Pulmonary artery endothelial cell (primary cell): ENCODE measurements around the gene KDM3B. TPM values are rescaled to one million over a fixed set of nuclear protein-coding genes. Genes with fewer than 3 reads are reported as not detected.

Experiments used
- DNase-seq: peaks from one replicate; pipeline ENCODE4 v3.0.0-alpha.2; 2011; ENCODE audit warnings: low read depth, low spot score
- total RNA-seq: library from RNA; depleted of rRNA; stranded (reverse); fragments of >200 nt; gene quantifications from 2 replicates; pipeline ENCODE4 v1.2.3, GENCODE V29; 2014

Gene KDM3B
- total RNA-seq, 1 donor from 2014 or later: 52.0 TPM

DNA sequence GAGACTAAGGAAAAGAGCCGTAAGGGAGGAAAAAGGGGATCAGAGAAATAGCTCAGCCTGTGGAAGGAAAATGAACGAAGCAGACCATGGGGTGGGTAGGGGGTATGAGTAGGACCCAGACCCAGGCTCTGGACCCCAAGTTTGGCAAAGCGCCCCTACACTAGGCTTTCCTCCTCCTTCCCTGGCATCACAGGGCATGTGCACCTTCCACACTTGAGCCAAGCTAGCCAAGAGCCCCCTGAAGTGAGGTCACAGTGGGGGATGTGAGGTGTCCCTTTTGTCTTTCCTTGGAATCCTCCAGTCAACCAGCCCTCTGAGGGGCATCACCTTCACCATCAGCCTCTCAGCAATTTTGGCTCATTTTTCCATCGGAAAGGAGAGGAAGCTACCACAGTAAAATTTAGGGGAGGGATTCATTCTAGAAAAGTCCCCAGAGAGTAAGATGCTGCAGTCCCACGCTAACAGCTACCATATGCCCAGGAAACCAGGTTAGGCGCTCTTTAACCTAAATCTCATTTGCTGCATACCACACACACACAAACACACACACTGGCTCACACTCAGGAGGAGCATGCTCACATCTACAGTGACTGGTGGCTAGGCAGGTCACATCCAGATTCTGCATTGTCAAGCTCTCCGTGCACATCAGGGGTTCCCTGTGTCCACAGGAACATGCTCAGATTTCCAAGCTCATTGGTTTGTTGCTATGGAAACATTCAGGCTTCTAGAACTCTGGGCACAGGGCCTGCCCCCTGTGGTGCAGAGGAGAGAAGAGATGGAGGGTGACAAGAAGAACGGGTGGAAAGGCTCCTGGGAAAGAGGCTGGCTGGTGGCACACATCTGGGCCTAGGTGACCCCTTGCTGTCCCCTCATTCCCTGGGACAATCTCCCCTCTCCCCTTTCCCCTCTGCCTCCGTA lies 96.3 kb downstream of the KDM3B start:
- DNase-seq: no peak

DNA sequence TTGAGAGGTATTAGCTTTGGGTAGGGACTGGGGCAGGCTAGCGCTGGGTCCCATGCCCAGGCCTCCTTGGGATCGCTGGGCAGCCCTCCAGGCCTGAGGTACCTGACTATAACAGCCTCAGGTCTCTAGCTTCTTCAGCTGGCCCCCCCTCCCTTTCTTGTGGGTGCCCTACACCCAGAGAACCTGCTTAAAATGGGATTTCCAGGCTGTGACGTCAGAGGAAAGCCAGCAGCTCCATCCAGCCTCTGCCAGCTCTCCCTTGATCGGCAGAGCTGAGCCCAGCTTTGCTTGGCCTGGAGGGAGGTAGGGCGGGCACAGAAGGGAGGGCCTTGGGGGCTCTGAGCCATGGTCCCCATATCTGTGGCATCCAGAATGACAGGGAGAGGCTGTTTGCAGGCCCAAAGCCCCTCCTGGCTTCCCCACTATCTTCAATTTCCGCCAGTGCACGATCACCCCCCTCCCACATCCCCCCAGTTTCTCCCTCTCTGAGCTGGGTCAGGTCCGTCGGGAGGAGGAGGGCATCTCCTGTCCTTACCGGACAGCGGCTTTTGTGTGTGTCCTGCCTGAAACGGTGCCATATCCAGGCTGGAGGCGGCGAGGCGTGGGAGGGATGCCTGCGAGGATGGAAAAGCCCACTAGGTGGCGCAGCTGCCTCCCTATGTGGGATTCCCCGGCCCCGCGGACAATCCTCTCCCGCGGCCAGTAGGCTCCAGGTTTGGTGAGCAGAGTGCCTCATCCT lies 97.2 kb downstream of the KDM3B start:
- DNase-seq: peak; percentile 35

DNA sequence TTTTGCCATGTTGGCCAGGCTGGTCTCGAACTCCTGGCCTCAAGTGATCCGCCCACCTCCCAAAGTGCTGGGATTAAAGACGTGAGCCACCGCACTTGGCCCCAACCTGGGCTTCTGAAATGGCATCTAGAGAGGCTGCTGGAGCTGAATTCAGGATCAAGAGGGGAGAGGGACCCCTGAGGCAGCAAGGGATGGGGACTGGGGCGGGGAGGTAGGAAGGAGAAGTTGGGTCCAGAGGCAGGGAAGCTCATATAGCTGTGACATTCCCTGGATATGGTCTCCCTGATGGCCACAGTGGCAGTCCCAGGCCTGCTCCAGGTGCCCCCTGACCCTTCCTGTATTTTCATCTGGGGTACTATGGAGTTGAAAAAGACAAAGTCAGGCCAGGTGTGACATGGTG lies 98.5 kb downstream of the KDM3B start:
- DNase-seq: no peak

DNA sequence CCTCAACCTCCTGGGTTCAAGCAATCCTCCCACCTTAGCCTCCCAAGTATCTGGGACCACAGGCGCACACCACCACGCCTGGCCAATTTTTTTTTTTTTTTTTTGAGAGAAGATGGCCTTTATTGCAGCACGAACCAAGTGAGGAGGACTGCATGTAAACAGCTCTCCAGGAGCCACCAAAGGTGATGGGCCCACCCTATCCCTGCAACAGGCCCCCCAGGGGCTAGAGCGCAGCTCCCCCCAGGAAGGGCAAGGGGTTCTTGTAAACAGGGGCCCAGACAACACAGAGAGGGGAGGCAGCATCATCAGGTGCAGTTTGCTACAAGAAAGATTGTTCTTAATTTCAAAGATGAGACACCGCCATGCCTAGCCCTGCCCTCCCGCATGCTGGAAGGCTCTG lies 100.2 kb downstream of the KDM3B start:
- no peak for DNase-seq

DNA sequence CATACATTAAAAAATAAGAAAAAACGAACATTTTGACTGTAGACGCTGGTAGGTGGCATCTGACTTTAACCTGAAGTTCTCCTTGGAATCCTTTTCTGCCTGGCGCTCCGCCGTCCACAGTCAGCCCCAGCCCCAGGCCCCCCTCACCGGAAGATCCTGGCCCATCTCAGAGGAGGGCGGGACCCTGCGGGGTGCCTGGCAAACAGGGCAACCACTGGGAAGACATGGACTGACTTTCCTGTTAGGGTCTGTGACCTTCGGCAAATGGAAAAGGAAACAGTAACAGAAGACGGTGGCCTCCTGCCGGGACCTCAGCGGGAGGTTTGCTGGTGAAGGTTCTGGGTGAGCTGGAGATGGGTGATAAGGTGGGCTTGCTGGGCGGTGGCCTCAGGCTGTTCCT lies 101.1 kb downstream of the KDM3B start:
- no peak for DNase-seq

DNA sequence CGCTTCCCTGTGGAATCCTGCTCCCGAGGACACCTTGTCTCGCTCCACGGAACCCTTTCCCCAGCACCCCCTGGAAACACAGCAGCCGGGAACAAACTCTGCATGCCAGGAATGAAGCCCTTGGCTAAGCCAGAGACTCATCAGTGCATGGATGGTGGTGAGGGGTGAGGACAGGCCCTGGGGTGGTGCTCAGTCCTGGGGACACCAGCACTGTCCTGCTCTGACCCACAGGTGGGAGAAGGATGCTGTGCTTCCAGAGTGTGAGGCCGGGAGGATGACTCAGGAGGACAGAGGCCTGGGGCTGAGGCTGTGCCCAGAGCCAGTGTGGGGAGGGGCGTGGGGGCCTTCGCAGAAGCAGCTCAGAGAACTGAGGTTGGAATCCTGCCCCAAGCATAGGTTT lies 101.6 kb downstream of the KDM3B start:
- DNase-seq: no peak

DNA sequence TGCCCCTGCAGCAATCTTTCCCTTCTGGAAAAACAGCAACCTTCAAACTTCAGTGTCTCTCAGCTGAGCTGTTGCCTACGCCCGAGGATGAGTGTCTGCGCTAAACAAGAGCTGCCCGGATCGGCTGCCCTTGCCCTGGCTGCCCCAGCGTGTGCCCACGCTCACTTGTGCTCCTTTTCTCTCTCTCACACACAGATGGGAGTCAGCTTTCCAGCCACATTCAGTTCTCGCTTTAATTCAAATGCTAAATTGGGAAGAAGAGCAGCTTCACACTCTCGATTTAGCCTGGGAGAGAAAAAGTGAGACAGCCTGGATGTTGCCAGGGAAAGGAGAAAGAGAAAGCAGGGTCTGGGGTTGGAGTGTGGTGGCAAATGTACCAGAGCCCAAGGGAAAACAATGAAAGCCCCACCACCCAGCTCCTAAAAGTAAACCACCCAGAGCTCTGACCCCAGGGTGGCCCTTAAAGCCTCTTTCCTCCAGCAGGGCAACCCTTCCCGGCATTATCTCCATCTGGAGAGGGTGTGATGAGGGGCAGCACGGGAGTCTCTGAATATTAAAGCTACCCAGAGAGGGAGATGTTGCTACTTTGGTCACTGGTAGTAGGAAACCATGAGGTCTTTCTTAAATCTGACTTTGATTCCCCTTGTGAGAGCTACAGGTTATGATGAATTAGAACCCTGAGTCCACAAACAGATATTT lies 102.9 kb downstream of the KDM3B start:
- no peak for DNase-seq

DNA sequence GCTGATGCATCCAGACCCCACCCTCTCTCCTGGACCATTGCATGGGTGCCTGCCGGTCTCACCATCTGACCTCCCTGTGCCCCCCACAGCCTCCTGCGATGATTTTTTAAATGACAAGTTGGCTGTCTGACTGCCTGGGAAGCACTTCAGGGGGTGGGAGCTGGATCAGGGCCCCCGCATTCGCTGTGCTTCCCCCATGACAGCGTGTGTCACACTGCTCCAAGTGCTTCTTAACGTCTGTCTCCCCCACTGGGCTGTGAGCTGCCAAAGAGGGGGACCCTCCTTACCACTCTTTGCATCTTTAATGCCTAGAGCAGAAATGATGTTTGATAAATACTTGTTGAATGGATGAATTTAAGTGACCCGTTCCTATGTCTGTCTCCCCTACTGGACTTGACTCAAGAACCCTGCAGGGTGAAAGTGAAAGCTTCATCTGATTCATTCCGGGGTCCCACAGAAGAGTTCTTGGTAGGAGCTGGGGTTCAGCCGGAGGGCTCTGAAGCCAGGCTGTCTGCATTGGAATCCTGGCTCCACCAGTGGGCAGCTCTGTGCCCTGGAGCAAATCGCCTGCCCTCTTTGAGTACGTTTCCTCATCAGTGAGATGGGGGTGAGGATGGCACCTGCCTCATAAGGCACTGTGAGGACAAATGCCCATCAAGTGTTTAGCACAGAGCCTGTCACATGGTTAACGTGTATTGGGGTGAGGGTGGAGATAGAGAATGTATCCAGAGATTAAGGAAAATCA lies 105.2 kb downstream of the KDM3B start:
- DNase-seq: no peak

DNA sequence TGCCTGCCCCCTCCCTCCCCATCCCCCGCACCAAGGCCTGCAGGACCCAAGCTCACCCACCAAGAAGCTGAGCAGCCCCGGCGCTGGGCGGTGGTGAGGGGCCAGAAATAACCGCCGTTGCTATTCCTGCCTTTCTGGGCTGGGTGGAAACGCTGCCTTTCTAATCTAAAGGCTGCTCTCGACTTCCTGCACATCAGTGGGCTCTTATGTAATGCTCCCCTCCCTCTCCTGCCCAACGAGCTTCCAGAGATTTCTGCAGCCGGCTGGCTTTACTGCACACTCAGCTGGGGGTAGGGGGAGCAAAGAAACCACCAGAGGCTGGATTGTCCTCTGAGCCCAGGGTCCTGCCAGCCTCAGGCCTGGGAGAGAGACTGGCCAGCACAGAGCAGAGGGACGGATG lies 105.9 kb downstream of the KDM3B start:
- DNase-seq: no peak

DNA sequence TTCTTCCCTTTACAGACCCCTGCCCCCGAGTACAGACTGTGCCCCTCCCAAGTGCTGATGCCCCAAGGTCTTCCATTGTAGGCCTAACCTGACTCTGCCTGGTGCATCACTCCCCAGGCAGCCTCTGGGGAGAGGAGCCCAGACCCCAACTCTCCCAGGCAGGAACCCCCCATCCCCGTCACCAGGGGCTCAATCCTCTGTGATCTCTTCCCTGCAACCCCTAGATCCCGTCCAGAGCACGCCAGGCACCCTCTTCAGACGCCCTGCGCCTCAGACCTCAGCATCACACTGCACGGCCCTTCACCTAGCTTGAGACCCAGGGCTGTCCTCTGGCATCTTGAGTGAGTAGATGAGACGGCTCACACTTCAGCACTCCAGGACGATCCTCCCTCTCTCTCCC lies 106.4 kb downstream of the KDM3B start:
- DNase-seq: no peak

DNA sequence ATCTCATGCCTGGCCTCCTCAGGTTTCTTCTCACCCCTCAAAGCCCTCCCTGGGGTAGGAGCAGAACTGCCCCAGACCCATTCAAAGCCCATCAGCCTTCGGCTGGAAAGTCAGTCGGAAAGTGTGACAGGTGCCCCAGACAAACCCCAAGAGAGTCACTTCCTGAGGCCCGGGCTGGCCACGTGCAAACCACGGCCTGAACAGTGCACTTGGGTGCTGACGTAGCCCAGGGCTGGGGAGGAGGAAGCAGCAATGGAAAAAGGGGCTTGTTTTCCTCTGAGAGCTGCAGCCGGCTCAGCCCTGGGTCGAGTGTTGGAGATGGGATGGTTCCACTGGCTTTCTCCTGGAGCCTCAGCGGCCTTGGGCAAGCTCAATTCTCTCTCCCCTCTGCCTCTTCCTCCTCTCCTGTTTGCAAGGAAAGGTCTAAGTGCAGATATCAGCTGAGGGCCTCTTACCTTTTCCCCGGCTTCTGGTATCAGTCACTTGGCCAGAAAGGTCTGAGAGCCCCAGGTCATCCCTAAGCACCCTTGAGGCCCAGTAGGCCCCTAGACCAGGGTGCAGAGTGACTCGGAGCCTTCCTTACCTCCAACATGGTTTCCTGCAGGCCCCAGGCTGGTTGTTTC lies 106.9 kb downstream of the KDM3B start:
- DNase-seq: peak; percentile 35

DNA sequence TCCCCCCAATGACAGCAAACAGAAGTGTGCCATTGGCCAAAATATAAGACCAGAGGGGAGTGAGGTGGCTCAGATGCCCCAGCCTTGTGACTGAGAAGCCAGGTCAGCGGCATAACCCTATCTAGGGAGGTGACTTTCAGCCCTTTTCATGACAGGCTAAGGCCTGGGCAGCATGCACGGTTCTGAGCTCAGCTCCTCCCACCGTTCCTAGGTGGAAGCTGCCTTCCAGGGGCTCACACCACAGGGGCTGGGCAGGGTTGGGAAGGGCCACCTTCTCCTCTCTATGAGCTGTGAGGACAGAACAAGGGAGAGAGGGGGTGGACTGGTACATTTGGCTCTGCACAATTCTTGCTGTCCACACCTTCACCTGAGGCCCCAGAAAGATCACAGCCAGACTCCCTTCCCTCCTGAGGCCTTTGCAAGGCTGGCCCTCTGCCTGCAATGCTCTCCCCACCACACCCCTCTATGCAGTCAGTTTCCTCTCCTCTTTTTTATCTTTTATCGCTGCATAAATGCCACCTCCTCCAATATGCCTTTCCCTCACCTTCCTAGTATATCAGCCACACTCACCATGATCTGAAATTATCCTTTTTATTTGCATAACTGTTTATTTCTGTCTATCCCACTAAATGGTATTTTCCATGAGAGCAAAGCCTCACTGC lies 107.7 kb downstream of the KDM3B start:
- no peak for DNase-seq

DNA sequence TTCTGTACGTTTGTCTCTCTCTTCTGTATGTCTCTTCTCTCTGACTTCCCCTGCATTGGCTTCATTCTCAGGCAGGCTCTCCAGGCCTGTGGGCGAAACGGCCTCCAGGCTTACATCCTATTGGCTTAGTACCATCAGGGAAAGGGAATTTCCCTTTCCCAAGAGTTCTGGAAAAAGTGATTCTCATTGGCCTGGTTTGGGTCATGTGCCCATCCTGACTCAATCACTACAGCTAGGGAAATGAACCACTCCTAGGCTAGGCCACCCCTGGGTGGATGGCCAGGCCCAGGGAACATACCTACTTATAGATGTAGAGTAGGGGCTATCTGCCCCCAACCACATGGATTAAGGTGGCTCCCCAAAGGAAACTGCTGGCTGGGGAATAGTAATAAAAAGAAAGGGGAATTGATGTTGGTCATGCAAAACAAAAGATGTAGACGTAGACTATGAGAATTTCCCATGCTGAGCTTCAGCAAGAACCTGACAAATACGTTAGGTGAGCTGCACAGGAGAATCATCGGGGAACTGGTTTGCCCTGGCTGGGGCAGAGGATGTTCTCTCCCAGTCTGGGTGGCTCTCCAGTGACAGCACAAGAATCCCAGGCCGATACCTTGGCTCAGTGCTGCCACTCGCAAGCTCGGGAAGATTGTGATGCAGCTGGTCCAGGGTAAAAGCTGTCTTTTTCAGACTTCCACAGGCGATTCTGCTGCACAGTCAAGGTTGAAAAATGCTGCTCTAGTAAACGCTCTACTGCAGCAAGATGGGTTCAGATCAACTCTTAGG lies 109.0 kb downstream of the KDM3B start:
- peak; percentile 36 for DNase-seq

DNA sequence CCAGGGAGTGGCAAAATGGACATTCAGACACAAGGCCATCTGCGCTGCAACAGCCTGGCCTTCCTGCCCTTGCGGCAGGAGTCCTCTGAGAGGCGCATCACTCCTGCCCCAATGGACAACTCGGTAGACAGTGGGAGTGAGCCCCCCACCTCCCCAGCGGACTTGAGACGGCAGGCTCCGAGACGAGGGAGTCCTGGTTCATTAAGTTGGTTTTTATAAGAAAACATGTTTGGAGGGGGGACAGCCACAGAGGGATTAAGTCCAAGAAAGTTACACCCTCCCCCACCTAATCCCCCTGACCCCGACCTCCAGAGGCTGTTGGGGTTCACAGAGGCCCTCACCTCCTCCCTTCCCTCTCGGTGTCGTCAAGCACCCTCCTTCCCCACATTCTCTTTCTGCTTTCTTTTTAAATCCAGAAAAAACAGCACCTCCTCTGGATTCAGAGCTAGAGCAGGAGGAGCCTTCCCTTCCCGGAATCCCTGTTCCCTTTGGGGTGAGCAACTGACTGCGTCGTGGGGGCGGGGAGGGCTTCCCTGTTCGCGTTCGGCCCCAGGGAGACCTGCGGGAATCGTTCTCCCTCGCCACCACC lies 111.0 kb downstream of the KDM3B start:
- no peak for DNase-seq

DNA sequence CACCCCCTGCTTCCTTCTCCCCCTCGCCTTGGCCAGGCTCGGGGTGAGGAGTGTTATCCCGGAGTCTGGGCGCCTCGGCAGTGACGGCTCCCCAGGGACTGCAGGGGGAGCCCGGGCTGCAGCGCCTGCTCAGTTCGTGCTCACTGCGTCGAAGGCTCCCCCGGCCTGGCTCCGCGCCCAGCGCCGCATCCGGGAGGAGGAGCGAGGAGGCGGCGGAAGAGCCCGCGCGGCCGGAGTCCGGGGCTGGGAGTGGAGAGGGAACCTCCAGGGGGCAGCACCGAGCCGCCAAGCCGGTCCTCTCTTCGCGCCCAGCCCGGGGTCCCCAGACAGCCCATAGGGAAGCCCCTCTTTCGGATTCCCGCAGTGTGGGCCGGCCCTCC lies 111.5 kb downstream of the KDM3B start:
- DNase-seq: peak; percentile 74

DNA sequence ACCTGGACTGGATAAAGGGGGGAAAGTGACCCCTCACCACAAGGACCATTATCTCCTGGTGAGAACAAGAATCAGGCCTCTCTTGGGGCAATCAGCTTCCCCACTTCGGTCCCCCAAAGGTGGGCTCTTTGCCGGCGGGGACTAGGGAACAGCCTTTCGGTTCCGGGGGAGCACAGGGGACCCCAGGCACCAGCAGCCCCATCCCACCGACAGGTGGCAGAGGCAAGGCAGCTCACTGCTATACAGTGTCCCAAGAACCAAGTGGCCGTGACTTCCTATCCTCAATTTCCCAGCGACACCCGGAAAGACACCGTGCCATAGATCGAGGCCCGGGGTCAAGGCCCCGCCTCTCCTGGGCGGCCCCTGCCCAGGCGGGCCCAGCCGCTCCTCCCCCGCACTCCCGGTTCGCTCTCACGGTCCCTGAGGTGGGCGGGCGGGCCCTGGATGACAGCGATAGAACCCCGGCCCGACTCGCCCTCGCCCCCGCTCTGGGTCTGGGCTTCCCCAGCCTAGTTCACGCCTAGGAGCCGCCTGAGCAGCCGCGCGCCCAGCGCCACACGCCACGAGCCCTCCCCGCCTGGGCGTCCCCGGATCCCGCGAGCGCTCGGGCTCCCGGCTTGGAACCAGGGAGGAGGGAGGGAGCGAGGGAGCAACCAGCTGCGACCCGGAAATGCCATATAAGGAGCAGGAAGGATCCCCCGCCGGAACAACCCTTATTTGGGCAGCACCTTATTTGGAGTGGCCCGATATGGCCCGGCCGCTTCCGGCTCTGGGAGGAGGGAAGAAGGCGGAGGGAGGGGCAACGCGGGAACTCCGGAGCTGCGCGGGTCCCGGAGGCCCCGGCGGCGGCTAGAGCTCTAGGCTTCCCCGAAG lies 112.1 kb downstream of the KDM3B start:
- peak; percentile 94 for DNase-seq

DNA sequence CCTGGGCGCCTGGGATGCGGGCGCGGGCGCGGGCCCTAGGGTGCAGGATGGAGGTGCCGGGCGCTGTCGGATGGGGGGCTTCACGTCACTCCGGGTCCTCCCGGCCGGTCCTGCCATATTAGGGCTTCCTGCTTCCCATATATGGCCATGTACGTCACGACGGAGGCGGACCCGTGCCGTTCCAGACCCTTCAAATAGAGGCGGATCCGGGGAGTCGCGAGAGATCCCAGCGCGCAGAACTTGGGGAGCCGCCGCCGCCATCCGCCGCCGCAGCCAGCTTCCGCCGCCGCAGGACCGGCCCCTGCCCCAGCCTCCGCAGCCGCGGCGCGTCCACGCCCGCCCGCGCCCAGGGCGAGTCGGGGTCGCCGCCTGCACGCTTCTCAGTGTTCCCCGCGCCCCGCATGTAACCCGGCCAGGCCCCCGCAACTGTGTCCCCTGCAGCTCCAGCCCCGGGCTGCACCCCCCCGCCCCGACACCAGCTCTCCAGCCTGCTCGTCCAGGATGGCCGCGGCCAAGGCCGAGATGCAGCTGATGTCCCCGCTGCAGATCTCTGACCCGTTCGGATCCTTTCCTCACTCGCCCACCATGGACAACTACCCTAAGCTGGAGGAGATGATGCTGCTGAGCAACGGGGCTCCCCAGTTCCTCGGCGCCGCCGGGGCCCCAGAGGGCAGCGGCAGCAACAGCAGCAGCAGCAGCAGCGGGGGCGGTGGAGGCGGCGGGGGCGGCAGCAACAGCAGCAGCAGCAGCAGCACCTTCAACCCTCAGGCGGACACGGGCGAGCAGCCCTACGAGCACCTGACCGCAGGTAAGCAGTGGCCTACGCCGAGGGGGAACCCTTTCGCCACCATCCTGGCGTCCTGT lies 113.0 kb downstream of the KDM3B start, which contains the start of gene EGR1:
Gene EGR1, plus strand, starts transcription at position 219 of the 864 bp plus-strand sequence. Its CDS starts 283 bp downstream, at position 502.
- DNase-seq: peak; percentile 69
